IPS-20b (cell line): ENCODE data around the gene ZNF12.
"Not testable (repeated sequence)": the region's sequence is repeated elsewhere in the genome, so short reads cannot be mapped to it uniquely, and the experiment has no call there.

Source experiments
- H3K27ac ChIP-seq: one replicate; pipeline ENCODE4 v1.5.1; 2013; ENCODE audit warnings: low read length
- H3K27me3 ChIP-seq: 2 replicates; pipeline ENCODE4 v1.6.1; 2013; ENCODE audit warnings: mild to moderate bottlenecking, low read length, inconsistent platforms; ENCODE audit not compliant: insufficient read depth
- H3K36me3 ChIP-seq: 2 replicates; pipeline ENCODE4 v1.6.1; 2013; ENCODE audit warnings: low read depth, mild to moderate bottlenecking, inconsistent platforms, low read length, moderate library complexity; ENCODE audit not compliant: insufficient read depth
- H3K4me1 ChIP-seq: 2 replicates; pipeline ENCODE4 v1.6.1; 2013; ENCODE audit warnings: mild to moderate bottlenecking, control low read depth, inconsistent platforms, low read length, moderate library complexity; ENCODE audit not compliant: insufficient read depth
- H3K4me3 ChIP-seq: 2 replicates; pipeline ENCODE4 v1.5.1; 2013; ENCODE audit warnings: mild to moderate bottlenecking, low read length, inconsistent platforms
- H3K9ac ChIP-seq: 2 replicates; pipeline ENCODE4 v1.6.1; 2013; ENCODE audit warnings: low read depth, mild to moderate bottlenecking, inconsistent platforms, low read length, moderate library complexity
- H3K9me3 ChIP-seq: 2 replicates; pipeline ENCODE4 v1.6.1; 2013; ENCODE audit warnings: mild to moderate bottlenecking, low read depth, low read length, inconsistent platforms; ENCODE audit not compliant: insufficient read depth

ZNF12 gene

GRCh38 chr7:6725003-6725402 is 18.3 kb upstream of the ZNF12 start:
- no peaks in the 10 kb centered on the region for H3K27me3 ChIP-seq
- no peak overlapping the region for H3K9ac ChIP-seq
- H3K4me1 ChIP-seq: no peaks in the 10 kb centered on the region
- H3K27ac ChIP-seq: no peak overlapping the region
- H3K9me3 ChIP-seq: no peaks in the 10 kb centered on the region
- H3K36me3 ChIP-seq: no peaks in the 10 kb centered on the region
- H3K4me3 ChIP-seq: no peak overlapping the region

GRCh38 chr7:6724351-6724750 is 17.6 kb upstream of the ZNF12 start:
- H3K4me3 ChIP-seq, H3K9me3 ChIP-seq, H3K27me3 ChIP-seq, H3K36me3 ChIP-seq, H3K4me1 ChIP-seq, H3K27ac ChIP-seq, H3K9ac ChIP-seq: not testable (repeated sequence)

- H3K36me3 ChIP-seq: no peaks in the 10 kb centered on the region
- H3K4me1 ChIP-seq: no peaks in the 10 kb centered on the region
- no peak overlapping the region for H3K9ac ChIP-seq
- H3K9me3 ChIP-seq: no peaks in the 10 kb centered on the region
- H3K27me3 ChIP-seq: no peaks in the 10 kb centered on the region
- H3K4me3 ChIP-seq: no peak overlapping the region
- H3K27ac ChIP-seq: no peak overlapping the region
Measured at GRCh38 chr7:6718124-6718523, 11.4 kb upstream of the ZNF12 start.

GRCh38 chr7:6715898-6716297 is 9.2 kb upstream of the ZNF12 start:
- H3K4me3 ChIP-seq, H3K9me3 ChIP-seq, H3K27me3 ChIP-seq, H3K4me1 ChIP-seq, H3K36me3 ChIP-seq, H3K9ac ChIP-seq, H3K27ac ChIP-seq: not testable (repeated sequence)

GRCh38 chr7:6714360-6714759 is 7.6 kb upstream of the ZNF12 start:
- Histone ChIP-seq H3K4me1 (no peaks in the 10 kb centered on the region), H3K9me3 (no peaks in the 10 kb centered on the region), H3K27ac (no peak overlapping the region), H3K4me3 (no peak overlapping the region), H3K9ac (no peak overlapping the region), H3K36me3 (no peaks in the 10 kb centered on the region), H3K27me3 (no peaks in the 10 kb centered on the region)

GRCh38 chr7:6709808-6710207 is 3.1 kb upstream of the ZNF12 start:
- H3K36me3 ChIP-seq: peaks cover 4% of the 10 kb centered on the region; the same call in 1 of the 2 replicates
- H3K4me1 ChIP-seq: 0 out of 2 replicates have a peak, but pooled peaks cover 3% of the 10 kb centered on the region

GRCh38 chr7:6708304-6708703 is 1.6 kb upstream of the ZNF12 start:
- peaks cover 16% of the 10 kb centered on the region for H3K36me3 ChIP-seq
- H3K4me3 ChIP-seq: no peak overlapping the region
- no peak overlapping the region for H3K9ac ChIP-seq
- H3K27ac ChIP-seq: no peak overlapping the region
- H3K9me3 ChIP-seq: peaks cover 8% of the 10 kb centered on the region
- 0 out of 2 replicates have a peak, but pooled peaks cover 3% of the 10 kb centered on the region for H3K4me1 ChIP-seq
- H3K27me3 ChIP-seq: no peaks in the 10 kb centered on the region

More at GRCh38 chr7:6709808-6710207, 3.1 kb upstream of the ZNF12 start:
- H3K27ac ChIP-seq: no peak overlapping the region
- no peaks in the 10 kb centered on the region for H3K27me3 ChIP-seq
- H3K9ac ChIP-seq: no peak overlapping the region
- no peaks in the 10 kb centered on the region for H3K9me3 ChIP-seq
- no peak overlapping the region for H3K4me3 ChIP-seq

GRCh38 chr7:6705959-6706665 is 635 bp downstream of the ZNF12 start:
- H3K27me3 ChIP-seq: no peaks in the 10 kb centered on the region
- peak overlapping the region; percentile 81 for H3K4me3 ChIP-seq
- H3K4me1 ChIP-seq: 0 out of 2 replicates have a peak, but pooled peaks cover 3% of the 10 kb centered on the region
- peaks cover 34% of the 10 kb centered on the region for H3K36me3 ChIP-seq
- peak overlapping the region; percentile 81; the same call in 1 of the 2 replicates for H3K9ac ChIP-seq
- H3K9me3 ChIP-seq: peaks cover 13% of the 10 kb centered on the region
- H3K27ac ChIP-seq: no peak overlapping the region

- Histone ChIP-seq H3K36me3 (peaks cover 73% of the 10 kb centered on the region), H3K9ac (no peak overlapping the region), H3K4me3 (no peak overlapping the region), H3K4me1 (no peaks in the 10 kb centered on the region), H3K9me3 (peaks cover 52% of the 10 kb centered on the region), H3K27me3 (no peaks in the 10 kb centered on the region), H3K27ac (no peak overlapping the region)
Measured at GRCh38 chr7:6701860-6702259, 4.9 kb downstream of the ZNF12 start.

GRCh38 chr7:6700793-6701192 is 6.0 kb downstream of the ZNF12 start:
- H3K9me3 ChIP-seq: peaks cover 62% of the 10 kb centered on the region
- H3K27me3 ChIP-seq: no peaks in the 10 kb centered on the region
- peaks cover 84% of the 10 kb centered on the region for H3K36me3 ChIP-seq

GRCh38 chr7:6691609-6692106 is 15.1 kb downstream of the ZNF12 start:
- peak overlapping the region; percentile 38 for H3K4me3 ChIP-seq
- no peaks in the 10 kb centered on the region for H3K4me1 ChIP-seq
- H3K9me3 ChIP-seq: peaks cover 100% of the 10 kb centered on the region
- no peak overlapping the region for H3K27ac ChIP-seq
- H3K9ac ChIP-seq: no peak overlapping the region
- no peaks in the 10 kb centered on the region for H3K27me3 ChIP-seq
- H3K36me3 ChIP-seq: peaks cover 100% of the 10 kb centered on the region

More at GRCh38 chr7:6700793-6701192, 6.0 kb downstream of the ZNF12 start:
- Histone ChIP-seq H3K27ac (no peak overlapping the region), H3K9ac (no peak overlapping the region), H3K4me3 (no peak overlapping the region), H3K4me1 (no peaks in the 10 kb centered on the region)

- H3K9me3 ChIP-seq: peaks cover 100% of the 10 kb centered on the region
- H3K27ac ChIP-seq: no peak overlapping the region
- H3K27me3 ChIP-seq: no peaks in the 10 kb centered on the region
- peak overlapping the region; percentile 38 for H3K4me3 ChIP-seq
- no peak overlapping the region for H3K9ac ChIP-seq
- peaks cover 100% of the 10 kb centered on the region for H3K36me3 ChIP-seq
- H3K4me1 ChIP-seq: no peaks in the 10 kb centered on the region
Measured at GRCh38 chr7:6691103-6691502, 15.6 kb downstream of the ZNF12 start.
